ENCODE results near the gene HIC1.

Gene HIC1

DNA sequence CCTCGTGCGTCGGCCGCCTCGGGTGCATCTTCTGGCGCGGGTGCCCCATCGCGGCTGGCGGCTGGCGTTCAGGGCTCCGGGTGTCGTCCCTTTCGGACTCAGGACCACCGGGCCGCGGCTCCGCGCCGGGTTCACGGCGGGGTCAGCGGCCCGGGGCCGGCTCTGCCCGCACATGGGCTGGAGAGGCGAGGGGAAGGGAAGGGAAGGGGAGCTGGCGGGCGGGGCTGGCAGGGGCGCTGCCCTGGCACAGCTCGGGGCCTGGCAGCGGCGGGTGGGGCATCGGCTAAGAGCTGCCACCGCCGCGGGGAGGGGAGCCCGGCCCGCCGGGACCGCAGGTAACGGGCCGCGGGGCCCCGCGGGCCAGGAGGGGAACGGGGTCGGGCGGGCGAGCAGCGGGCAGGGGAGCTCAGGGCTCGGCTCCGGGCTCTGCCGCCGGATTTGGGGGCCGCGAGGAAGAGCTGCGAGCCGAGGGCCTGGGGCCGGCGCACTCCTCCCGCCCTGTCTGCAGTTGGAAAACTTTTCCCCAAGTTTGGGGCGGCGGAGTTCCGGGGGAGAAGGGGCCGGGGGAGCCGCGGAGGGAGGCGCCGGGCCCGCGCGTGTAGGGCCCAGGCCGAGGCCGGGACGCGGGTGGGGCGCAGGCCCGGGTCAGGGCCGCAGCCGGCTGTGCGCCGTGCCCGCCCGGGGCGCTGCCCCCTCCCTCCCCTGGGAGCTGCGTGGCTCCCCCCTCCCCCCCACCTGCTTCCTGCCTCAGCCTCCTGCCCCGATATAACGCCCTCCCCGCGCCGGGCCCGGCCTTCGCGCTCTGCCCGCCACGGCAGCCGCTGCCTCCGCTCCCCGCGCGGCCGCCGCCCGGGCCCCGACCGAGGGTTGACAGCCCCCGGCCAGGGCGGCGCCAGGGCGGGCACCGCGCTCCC lies 646 bp downstream of the HIC1 start:
- H3K36me3 ChIP-seq (replicated peaks): 0 out of 2 replicates have a peak, but pooled peaks cover 3% of the 10 kb centered on the region
- peaks cover 2% of the 10 kb centered on the region; the same call in 1 of the 2 replicates for H3K4me1 ChIP-seq
- no peaks in the 10 kb centered on the region for H3K9me3 ChIP-seq
- peak in 1 of 2 experiments; percentile 41 for DNase-seq (ENCODE audit: low spot score in 2 of 2)
- in situ Hi-C loops (cut with MboI; ENCODE audit: low sequenced_read_pairs): no loop called here
- peaks cover 16% of the 10 kb centered on the region for H3K27me3 ChIP-seq (ENCODE audit: low read depth)
- H3K4me3 ChIP-seq: peak overlapping the region; percentile 49

DNA sequence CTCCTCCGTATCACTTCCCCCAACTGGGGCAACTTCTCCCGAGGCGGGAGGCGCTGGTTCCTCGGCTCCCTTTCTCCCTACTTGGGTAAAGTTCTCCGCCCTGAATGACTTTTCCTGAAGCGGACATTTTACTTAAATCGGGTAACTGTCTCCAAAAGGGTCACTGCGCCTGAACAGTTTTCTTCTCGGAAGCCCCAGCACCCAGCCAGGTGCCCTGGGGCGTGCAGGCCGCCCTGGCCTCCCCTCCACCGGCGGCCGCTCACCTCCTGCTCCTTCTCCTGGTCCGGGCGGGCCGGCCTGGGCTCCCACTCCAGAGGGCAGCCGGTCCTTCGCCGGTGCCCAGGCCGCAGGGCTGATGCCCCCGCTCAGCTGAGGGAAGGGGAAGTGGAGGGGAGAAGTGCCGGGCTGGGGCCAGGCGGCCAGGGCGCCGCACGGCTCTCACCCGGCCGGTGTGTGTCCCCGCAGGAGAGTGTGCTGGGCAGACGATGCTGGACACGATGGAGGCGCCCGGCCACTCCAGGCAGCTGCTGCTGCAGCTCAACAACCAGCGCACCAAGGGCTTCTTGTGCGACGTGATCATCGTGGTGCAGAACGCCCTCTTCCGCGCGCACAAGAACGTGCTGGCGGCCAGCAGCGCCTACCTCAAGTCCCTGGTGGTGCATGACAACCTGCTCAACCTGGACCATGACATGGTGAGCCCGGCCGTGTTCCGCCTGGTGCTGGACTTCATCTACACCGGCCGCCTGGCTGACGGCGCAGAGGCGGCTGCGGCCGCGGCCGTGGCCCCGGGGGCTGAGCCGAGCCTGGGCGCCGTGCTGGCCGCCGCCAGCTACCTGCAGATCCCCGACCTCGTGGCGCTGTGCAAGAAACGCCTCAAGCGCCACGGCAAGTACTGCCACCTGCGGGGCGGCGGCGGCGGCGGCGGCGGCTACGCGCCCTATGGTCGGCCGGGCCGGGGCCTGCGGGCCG lies 1.6 kb downstream of the HIC1 start:
- Histone ChIP-seq H3K4me1 (no peaks in the 10 kb centered on the region; the same call in 1 of the 2 replicates), H3K36me3 (replicated peaks) (0 out of 2 replicates have a peak, but pooled peaks cover 3% of the 10 kb centered on the region), H3K9me3 (no peaks in the 10 kb centered on the region), H3K4me3 (peak overlapping the region; percentile 14; the same call in 1 of the 2 replicates), H3K27me3 (ENCODE audit: low read depth) (peaks cover 8% of the 10 kb centered on the region)
- in situ Hi-C loops (cut with MboI; ENCODE audit: low sequenced_read_pairs): no loop called here
- DNase-seq (ENCODE audit: low spot score in 2 of 2): no peak

DNA sequence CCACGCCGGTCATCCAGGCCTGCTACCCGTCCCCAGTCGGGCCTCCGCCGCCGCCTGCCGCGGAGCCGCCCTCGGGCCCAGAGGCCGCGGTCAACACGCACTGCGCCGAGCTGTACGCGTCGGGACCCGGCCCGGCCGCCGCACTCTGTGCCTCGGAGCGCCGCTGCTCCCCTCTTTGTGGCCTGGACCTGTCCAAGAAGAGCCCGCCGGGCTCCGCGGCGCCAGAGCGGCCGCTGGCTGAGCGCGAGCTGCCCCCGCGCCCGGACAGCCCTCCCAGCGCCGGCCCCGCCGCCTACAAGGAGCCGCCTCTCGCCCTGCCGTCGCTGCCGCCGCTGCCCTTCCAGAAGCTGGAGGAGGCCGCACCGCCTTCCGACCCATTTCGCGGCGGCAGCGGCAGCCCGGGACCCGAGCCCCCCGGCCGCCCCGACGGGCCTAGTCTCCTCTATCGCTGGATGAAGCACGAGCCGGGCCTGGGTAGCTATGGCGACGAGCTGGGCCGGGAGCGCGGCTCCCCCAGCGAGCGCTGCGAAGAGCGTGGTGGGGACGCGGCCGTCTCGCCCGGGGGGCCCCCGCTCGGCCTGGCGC lies 2.4 kb downstream of the HIC1 start:
- in situ Hi-C loops (cut with MboI; ENCODE audit: low sequenced_read_pairs): no loop called here
- DNase-seq (ENCODE audit: low spot score in 2 of 2): no peak
- 0 out of 2 replicates have a peak, but pooled peaks cover 3% of the 10 kb centered on the region for H3K36me3 ChIP-seq (replicated peaks)
- H3K27me3 ChIP-seq (ENCODE audit: low read depth): peaks cover 3% of the 10 kb centered on the region; the same call in 1 of the 2 replicates
- H3K4me3 ChIP-seq: no peak overlapping the region
- H3K4me1 ChIP-seq: no peaks in the 10 kb centered on the region; the same call in 1 of the 2 replicates
- no peaks in the 10 kb centered on the region for H3K9me3 ChIP-seq

DNA sequence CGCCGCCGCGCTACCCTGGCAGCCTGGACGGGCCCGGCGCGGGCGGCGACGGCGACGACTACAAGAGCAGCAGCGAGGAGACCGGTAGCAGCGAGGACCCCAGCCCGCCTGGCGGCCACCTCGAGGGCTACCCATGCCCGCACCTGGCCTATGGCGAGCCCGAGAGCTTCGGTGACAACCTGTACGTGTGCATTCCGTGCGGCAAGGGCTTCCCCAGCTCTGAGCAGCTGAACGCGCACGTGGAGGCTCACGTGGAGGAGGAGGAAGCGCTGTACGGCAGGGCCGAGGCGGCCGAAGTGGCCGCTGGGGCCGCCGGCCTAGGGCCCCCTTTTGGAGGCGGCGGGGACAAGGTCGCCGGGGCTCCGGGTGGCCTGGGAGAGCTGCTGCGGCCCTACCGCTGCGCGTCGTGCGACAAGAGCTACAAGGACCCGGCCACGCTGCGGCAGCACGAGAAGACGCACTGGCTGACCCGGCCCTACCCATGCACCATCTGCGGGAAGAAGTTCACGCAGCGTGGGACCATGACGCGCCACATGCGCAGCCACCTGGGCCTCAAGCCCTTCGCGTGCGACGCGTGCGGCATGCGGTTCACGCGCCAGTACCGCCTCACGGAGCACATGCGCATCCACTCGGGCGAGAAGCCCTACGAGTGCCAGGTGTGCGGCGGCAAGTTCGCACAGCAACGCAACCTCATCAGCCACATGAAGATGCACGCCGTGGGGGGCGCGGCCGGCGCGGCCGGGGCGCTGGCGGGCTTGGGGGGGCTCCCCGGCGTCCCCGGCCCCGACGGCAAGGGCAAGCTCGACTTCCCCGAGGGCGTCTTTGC lies 3.1 kb downstream of the HIC1 start:
- Histone ChIP-seq H3K4me1 (no peaks in the 10 kb centered on the region; the same call in 1 of the 2 replicates), H3K9me3 (no peaks in the 10 kb centered on the region), H3K4me3 (no peak overlapping the region), H3K36me3 (replicated peaks) (0 out of 2 replicates have a peak, but pooled peaks cover 3% of the 10 kb centered on the region), H3K27me3 (ENCODE audit: low read depth) (peaks cover 3% of the 10 kb centered on the region; the same call in 1 of the 2 replicates)
- in situ Hi-C loops (cut with MboI; ENCODE audit: low sequenced_read_pairs): no loop called here
- DNase-seq (ENCODE audit: low spot score in 2 of 2): no peak

DNA sequence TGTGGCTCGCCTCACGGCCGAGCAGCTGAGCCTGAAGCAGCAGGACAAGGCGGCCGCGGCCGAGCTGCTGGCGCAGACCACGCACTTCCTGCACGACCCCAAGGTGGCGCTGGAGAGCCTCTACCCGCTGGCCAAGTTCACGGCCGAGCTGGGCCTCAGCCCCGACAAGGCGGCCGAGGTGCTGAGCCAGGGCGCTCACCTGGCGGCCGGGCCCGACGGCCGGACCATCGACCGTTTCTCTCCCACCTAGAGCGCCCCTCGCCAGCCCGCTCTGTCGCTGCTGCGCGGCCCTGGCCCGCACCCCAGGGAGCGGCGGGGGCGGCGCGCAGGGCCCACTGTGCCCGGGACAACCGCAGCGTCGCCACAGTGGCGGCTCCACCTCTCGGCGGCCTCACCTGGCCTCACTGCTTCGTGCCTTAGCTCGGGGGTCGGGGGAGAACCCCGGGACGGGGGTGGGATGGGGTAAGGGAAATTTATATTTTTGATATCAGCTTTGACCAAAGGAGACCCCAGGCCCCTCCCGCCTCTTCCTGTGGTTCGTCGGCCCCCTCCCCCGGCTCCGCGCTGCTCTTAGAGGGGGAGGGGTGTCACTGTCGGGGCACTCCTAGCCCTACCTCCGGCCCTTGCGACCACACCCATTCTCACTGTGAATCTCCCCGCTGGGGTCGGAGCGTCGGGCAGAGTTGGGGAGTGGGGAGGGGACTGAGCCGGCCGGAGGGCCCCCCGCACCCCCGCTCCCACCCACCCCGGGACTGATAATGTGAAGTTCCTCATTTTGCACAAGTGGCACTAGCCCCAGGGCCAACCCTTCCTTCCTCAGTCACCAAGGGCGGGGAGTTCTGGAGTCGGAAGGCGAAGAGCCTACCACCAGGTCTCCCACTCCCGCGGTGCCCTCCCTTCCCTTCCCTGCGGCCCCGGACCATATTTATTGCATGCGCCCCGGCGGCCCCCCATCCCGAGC lies 4.0 kb downstream of the HIC1 start:
- Histone ChIP-seq H3K9me3 (no peaks in the 10 kb centered on the region), H3K4me3 (no peak overlapping the region), H3K36me3 (replicated peaks) (peaks cover 8% of the 10 kb centered on the region; the same call in 1 of the 2 replicates), H3K27me3 (ENCODE audit: low read depth) (no peaks in the 10 kb centered on the region), H3K4me1 (no peaks in the 10 kb centered on the region)
- DNase-seq (ENCODE audit: low spot score in 2 of 2): peak in 1 of 2 experiments; percentile 68
- in situ Hi-C loops (cut with MboI; ENCODE audit: low sequenced_read_pairs): no loop called here

DNA sequence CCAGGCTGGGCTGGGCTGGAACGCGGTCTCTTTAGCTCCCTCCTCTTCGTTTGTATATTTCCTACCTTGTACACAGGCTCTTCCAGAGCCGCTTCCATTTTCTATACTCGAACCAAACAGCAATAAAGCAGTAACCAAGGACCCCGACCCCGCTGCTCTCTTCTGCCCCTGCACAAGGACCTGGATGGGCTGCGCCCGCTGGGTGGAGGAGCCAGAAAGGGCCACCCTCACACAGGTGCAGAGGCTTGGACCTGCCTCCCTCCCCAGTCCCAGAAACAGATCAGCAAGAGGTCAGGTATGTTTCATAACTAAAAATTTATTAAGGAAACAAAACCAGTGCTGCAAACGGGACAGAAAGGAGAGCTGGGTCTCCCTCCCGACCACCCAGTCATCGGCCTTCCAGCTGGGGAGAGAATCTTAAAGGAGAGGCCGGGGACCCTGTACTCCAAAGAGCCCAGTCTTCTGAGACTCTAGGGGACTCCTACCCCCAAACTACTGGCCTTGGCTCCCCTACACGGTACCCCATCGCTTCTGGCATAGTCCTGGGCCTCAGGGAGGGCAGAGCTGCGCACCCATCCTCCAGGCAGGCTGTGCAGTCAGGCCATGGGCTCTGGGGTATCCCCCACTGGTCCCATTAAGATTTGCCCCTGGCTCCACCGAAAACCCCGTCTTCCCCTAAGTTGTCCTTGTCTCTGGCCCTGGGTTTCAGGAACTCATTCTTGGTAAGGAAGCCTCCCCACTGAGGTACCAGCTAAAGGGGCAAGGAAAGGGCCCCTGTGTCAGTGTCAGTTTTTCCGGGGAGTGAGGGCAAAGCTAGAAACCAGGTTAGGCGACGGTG lies 4.9 kb downstream of the HIC1 start:
- no peak for DNase-seq (ENCODE audit: low spot score in 2 of 2)
- Histone ChIP-seq H3K9me3 (no peaks in the 10 kb centered on the region), H3K4me1 (no peaks in the 10 kb centered on the region), H3K36me3 (replicated peaks) (peaks cover 14% of the 10 kb centered on the region; the same call in 1 of the 2 replicates), H3K4me3 (no peak overlapping the region), H3K27me3 (ENCODE audit: low read depth) (no peaks in the 10 kb centered on the region)
- in situ Hi-C loops (cut with MboI; ENCODE audit: low sequenced_read_pairs): no loop called here

DNA sequence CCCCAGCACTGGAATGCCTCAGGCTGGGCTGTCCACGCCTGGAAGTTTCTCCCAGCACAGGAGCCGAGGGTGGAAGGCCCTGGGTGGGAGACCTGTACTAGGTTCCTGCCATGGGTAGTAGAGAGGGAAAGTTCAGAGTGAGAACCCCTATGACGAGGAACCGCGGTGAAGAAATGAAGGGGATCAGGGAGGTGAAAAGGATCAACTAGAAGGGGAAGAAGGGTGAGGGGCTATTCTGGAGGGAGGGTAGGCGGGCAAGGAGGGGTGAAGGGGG lies 5.4 kb downstream of the HIC1 start:
- peaks cover 20% of the 10 kb centered on the region for H3K36me3 ChIP-seq (replicated peaks)
- in situ Hi-C loops (cut with MboI; ENCODE audit: low sequenced_read_pairs): no loop called here
- H3K9me3 ChIP-seq: no peaks in the 10 kb centered on the region
- no peaks in the 10 kb centered on the region for H3K4me1 ChIP-seq
- no peaks in the 10 kb centered on the region for H3K27me3 ChIP-seq (ENCODE audit: low read depth)
- DNase-seq (ENCODE audit: low spot score in 2 of 2): no peak
- H3K4me3 ChIP-seq: no peak overlapping the region

DNA sequence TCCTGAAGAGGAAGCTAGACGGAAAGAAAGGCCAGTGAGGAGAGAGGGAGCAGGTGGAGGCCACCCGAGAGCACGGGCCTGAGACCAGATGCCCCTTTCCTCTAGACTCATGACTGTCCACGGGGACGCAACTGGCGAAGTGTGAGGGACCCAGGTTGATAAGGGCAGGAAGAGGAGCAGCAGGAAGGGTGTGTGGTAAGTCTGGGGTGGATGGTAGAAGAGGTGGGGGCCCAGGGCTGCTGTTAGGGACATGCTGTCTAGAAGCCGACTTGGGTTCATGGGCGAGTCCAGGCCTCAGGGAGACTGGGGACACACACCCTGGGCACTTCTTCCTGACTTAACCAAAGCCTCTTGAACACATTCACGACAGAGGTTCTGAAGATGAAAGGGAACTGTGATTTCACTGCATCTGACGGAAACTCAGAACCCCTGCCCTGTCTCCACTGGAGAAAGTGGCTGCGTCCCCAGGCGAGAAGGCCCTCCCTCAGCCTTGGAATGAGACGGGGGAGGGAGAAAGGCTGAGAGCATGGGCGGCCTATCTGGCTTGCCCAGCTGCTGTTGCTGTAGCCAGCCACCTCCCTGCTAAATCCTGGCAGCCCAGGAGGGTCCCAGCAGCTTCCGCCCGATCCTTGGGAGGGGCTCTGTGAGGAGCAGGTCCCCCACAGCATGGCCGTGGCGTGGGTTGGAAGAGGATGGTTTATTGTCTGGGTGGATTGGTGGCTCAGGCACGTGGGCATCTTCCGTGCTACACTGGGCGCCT lies 6.0 kb downstream of the HIC1 start:
- Histone ChIP-seq H3K36me3 (replicated peaks) (peaks cover 23% of the 10 kb centered on the region), H3K27me3 (ENCODE audit: low read depth) (no peaks in the 10 kb centered on the region), H3K4me3 (no peak overlapping the region), H3K9me3 (no peaks in the 10 kb centered on the region), H3K4me1 (no peaks in the 10 kb centered on the region)
- in situ Hi-C loops (cut with MboI; ENCODE audit: low sequenced_read_pairs): no loop called here
- no peak for DNase-seq (ENCODE audit: low spot score in 2 of 2)

DNA sequence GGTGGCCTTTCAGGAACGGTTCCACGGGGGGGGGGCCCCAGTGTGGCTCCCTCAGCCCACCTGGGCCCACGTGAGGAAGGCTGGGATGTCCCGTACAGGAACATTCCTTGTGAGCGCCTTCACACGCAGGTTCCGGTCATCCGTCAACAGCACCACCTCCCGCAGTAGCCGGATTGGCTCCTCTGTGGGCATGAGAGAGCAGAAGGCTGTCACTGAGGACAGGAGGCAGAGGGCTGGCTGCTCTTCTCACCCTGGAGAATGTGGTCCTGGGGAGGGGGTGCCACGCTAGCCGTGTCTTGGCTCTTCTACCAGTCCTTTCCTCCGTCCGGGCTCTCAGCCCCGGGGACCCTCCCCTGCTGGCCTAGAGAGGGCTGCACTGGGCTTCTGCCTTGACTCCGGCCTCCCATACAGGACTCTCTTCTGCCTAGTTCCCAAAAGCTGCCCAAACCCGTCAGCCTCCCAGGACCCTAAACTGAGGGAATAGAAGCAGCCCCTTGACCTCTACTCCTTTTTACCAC lies 6.6 kb downstream of the HIC1 start:
- H3K4me1 ChIP-seq: no peaks in the 10 kb centered on the region
- no peak overlapping the region for H3K4me3 ChIP-seq
- no peak for DNase-seq (ENCODE audit: low spot score in 2 of 2)
- no peaks in the 10 kb centered on the region for H3K9me3 ChIP-seq
- in situ Hi-C loops (cut with MboI; ENCODE audit: low sequenced_read_pairs): no loop called here
- no peaks in the 10 kb centered on the region for H3K27me3 ChIP-seq (ENCODE audit: low read depth)
- H3K36me3 ChIP-seq (replicated peaks): peaks cover 27% of the 10 kb centered on the region

DNA sequence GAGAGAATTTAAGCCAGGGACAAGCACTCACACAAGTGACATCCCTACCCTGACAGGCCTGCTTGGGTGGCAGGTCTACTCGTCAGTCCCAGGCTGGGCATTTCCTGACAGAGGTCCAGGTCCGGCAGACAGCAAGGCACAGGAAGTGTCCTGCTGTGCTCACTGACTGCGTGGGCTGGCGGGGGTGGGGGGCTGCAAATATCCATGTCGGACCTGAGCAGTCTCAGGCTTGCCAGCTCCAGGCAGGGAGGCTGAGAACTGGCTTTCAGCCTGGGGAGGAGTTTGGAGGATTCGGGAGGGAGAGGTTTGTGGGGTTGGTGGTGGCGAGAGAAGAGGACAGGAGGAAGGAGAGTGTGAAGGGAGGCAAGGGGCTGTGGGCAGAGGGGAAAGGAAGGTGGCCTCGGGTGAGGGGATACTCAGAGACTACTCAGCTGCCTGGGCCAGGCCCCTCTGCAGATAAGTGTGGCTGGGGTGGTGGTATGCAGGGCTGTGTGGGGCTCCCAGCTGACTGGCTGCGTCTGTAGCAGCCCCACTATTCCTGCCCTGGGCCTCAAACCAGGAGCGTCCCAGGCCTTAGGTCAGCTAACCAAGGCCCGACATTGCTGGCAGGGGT lies 7.8 kb downstream of the HIC1 start:
- no peak for DNase-seq (ENCODE audit: low spot score in 2 of 2)
- H3K27me3 ChIP-seq (ENCODE audit: low read depth): no peaks in the 10 kb centered on the region
- H3K4me1 ChIP-seq: no peaks in the 10 kb centered on the region
- H3K4me3 ChIP-seq: no peak overlapping the region
- peaks cover 27% of the 10 kb centered on the region for H3K36me3 ChIP-seq (replicated peaks)
- in situ Hi-C loops (cut with MboI; ENCODE audit: low sequenced_read_pairs): no loop called here
- no peaks in the 10 kb centered on the region for H3K9me3 ChIP-seq
